PFSK-1 (cell line): ENCODE measurements around the gene ZNF813.

Experiments used
- FOXP2 ChIP-seq: optimal IDR thresholded peaks from 2 replicates; pipeline ENCODE3; 2011; ENCODE audit warnings: borderline replicate concordance, control low read depth, inconsistent platforms; ENCODE audit not compliant: insufficient read depth; ENCODE audit errors: extremely low read length, extremely low read depth
- POLR2AphosphoS5 ChIP-seq: IDR thresholded peaks from 2 replicates; pipeline ENCODE4 v1.6.1; 2012; ENCODE audit warnings: low read depth, mild to moderate bottlenecking, control low read depth, low read length, moderate library complexity
- SIN3A ChIP-seq: IDR thresholded peaks from 2 replicates; pipeline ENCODE4 v1.6.1; 2012; ENCODE audit warnings: mild to moderate bottlenecking, low read length, moderate library complexity, borderline replicate concordance; ENCODE audit not compliant: insufficient read depth
- TAF1 ChIP-seq: IDR thresholded peaks from 2 replicates; pipeline ENCODE4 v1.6.1; 2012; ENCODE audit warnings: low read length, control low read depth, borderline replicate concordance; ENCODE audit not compliant: insufficient read depth
- TF ChIP-seq, protein P1 (sequence below), 2 experiments: IDR thresholded peaks; 2 replicates each; pipeline versions ENCODE4 v1.6.1 to v1.8.0; 2011 to 2012; ENCODE audit warnings: low read depth in 2 of 2, low read length in 2 of 2, control low read depth in 1 of 2, inconsistent platforms in 1 of 2, mild to moderate bottlenecking in 1 of 2, moderate library complexity in 1 of 2; ENCODE audit not compliant: insufficient read depth in 1 of 2

ZNF813 gene

DNA sequence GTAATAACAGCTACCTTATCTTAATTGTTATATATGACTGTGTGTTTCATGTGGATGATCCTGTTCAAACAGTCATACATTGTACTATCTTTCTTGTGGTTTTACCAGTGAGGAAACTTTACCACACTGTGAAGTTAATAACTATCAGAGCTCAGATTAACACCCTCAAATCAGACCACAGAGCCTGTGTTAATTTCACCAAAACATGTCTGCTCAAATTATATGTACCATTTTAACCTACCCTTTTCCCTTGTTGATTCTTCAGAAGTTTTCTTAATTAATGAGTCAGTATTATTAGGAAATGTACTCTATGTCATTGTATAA lies 68.7 kb downstream of the ZNF813 start:
- TF ChIP-seq, protein P1, sequence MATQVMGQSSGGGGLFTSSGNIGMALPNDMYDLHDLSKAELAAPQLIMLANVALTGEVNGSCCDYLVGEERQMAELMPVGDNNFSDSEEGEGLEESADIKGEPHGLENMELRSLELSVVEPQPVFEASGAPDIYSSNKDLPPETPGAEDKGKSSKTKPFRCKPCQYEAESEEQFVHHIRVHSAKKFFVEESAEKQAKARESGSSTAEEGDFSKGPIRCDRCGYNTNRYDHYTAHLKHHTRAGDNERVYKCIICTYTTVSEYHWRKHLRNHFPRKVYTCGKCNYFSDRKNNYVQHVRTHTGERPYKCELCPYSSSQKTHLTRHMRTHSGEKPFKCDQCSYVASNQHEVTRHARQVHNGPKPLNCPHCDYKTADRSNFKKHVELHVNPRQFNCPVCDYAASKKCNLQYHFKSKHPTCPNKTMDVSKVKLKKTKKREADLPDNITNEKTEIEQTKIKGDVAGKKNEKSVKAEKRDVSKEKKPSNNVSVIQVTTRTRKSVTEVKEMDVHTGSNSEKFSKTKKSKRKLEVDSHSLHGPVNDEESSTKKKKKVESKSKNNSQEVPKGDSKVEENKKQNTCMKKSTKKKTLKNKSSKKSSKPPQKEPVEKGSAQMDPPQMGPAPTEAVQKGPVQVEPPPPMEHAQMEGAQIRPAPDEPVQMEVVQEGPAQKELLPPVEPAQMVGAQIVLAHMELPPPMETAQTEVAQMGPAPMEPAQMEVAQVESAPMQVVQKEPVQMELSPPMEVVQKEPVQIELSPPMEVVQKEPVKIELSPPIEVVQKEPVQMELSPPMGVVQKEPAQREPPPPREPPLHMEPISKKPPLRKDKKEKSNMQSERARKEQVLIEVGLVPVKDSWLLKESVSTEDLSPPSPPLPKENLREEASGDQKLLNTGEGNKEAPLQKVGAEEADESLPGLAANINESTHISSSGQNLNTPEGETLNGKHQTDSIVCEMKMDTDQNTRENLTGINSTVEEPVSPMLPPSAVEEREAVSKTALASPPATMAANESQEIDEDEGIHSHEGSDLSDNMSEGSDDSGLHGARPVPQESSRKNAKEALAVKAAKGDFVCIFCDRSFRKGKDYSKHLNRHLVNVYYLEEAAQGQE (IDR thresholded peaks at IDR 0.05; ENCODE audit: insufficient read depth in 1 of 2, low read depth in 2 of 2, low read length in 2 of 2): no peak
- TF ChIP-seq TAF1 (no peak), FOXP2 (no peak), POLR2AphosphoS5 (no peak), SIN3A (no peak)

GRCh38 chr19:53537121-53537520 lies 69.6 kb downstream of the ZNF813 start:
- TF ChIP-seq FOXP2 (no peak), POLR2AphosphoS5 (no peak), TAF1 (no peak)

GRCh38 chr19:53537521-53538377 lies 70.2 kb downstream of the ZNF813 start, which contains the start of gene ZNF331:
Gene ZNF331, plus strand, starts transcription at chr19:53538145. Its CDS starts 31,232 bp downstream, at chr19:53569377.
- TF ChIP-seq SIN3A: no peak
- TF ChIP-seq POLR2AphosphoS5: no peak; the same call in 1 of the 2 replicates
- TF ChIP-seq FOXP2: peak; percentile 36
- no peak for TF ChIP-seq TAF1

GRCh38 chr19:53538378-53539109 lies 71.0 kb downstream of the ZNF813 start:
- TF ChIP-seq SIN3A (no peak), POLR2AphosphoS5 (no peak), TAF1 (no peak), FOXP2 (no peak)
- TF ChIP-seq, protein P1 (IDR thresholded peaks at IDR 0.05; ENCODE audit: insufficient read depth in 1 of 2, low read depth in 2 of 2, low read length in 2 of 2): no peak

DNA sequence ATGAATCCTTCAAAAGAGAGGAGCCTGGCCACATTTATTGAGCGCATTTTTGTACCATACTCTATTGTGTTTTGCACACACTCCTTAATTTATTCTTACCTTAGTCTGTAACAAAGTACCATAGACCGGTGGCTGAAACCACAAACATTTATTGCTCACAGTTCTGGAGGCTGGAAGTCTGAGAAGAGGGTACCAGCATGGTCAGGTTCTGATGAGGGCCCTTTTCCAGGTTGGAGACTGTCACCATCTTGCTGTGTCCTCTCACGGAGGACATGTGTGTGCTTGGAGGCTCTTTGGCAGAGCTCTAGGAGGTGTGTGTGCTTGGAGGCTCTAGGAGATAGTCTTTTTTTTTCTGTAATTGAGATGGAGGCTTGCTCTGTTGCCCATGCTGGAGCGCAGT lies 72.6 kb downstream of the ZNF813 start:
- TF ChIP-seq SIN3A (no peak), POLR2AphosphoS5 (no peak), FOXP2 (no peak), TAF1 (no peak)
- TF ChIP-seq, protein P1 (IDR thresholded peaks at IDR 0.05; ENCODE audit: insufficient read depth in 1 of 2, low read depth in 2 of 2, low read length in 2 of 2): no peak

DNA sequence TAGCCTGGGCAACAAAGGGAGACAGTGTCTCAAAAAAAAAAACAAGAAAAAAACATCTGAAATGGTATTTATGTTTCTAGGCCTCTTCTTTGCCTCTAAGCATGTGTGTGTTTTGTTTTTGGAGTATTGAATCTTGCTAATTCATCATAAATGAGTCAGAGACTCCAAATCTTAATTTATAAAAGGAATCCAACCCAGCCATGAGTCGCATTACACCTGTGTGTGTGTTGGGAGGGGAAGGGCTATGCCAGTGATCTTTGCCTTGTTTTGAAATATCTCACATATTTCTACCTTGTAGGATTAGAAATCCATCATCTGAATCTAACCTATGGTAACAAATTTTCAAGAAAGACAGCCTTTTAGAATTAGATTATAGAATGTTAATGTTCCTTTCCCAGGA lies 74.4 kb downstream of the ZNF813 start:
- TF ChIP-seq POLR2AphosphoS5 (no peak), TAF1 (no peak)
- TF ChIP-seq, protein P1 (IDR thresholded peaks at IDR 0.05; ENCODE audit: insufficient read depth in 1 of 2, low read depth in 2 of 2, low read length in 2 of 2): no peak
